Suprapubic skin (tissue), 4 donors: ENCODE measurements around the gene PRSS33.

Experiments
- CTCF ChIP-seq, 2 donors: fragments of 200-600 bp in 1 of 2; fragments of 450-650 bp in 1 of 2; sonication (generic) in 1 of 2; IDR thresholded peaks; one replicate each; pipeline ENCODE4 v1.5.1; 2016 to 2019; ENCODE audit warnings: antibody characterized with exemption in 2 of 2, mild to moderate bottlenecking in 1 of 2, moderate library complexity in 1 of 2
- EP300 ChIP-seq: sonication (generic); formaldehyde crosslinking; IDR thresholded peaks from one replicate; pipeline ENCODE4 v1.6.1; 2017; ENCODE audit warnings: antibody characterized with exemption
- POLR2A ChIP-seq, 2 donors: fragments of 450-650 bp; IDR thresholded peaks; one replicate each; pipeline ENCODE4 v1.6.1; 2017; ENCODE audit warnings: antibody characterized with exemption in 2 of 2, mild to moderate bottlenecking in 2 of 2, moderate library complexity in 2 of 2
- POLR2AphosphoS5 ChIP-seq, 3 donors: sonication (generic); formaldehyde crosslinking; IDR thresholded peaks; one replicate each; pipeline ENCODE4 v1.6.1; 2017; ENCODE audit warnings: antibody characterized with exemption in 3 of 3

GRCh38 chr16:2745961-2746360 is 41.4 kb downstream of the PRSS33 start:
- TF ChIP-seq CTCF (IDR thresholded peaks at IDR 0.05): no peak
- TF ChIP-seq POLR2AphosphoS5 (IDR thresholded peaks at IDR 0.05): no peak
- no peak for TF ChIP-seq POLR2A (IDR thresholded peaks at IDR 0.05)
- TF ChIP-seq EP300: no peak
